HL-60/S4 treated with phorbol 12-myristate 13-acetate at 8.2 ng/mL for 4 days and 3 days (cell line): ENCODE results near the gene ZNF581.

Source experiments
- in situ Hi-C: fragments of 300-500 bp; cut with MboI; formaldehyde crosslinking; loops from 2 replicates; pipeline ENCODE4 v1.15.0; 2022; ENCODE audit warnings: low sequenced_read_pairs

Gene ZNF581

GRCh38 chr19:55646889-55647731 is 3.7 kb downstream of the ZNF581 start:
- in situ Hi-C loops = no loop called here

- in situ Hi-C loops = no loop called here
Measured at GRCh38 chr19:55647732-55648584, 4.5 kb downstream of the ZNF581 start, which contains the start of gene CCDC106. Gene CCDC106, plus strand, starts transcription at chr19:55648212. Its CDS starts 835 bp downstream, at chr19:55649047.

- in situ Hi-C loops = no loop called here
Measured at GRCh38 chr19:55648585-55649267, 5.3 kb downstream of the ZNF581 start.

- in situ Hi-C loops = no loop called here
Measured at GRCh38 chr19:55649268-55650125, 6.0 kb downstream of the ZNF581 start.

- in situ Hi-C loops = no loop called here
Measured at GRCh38 chr19:55650126-55650557, 6.7 kb downstream of the ZNF581 start.

GRCh38 chr19:55650602-55651230 is 7.3 kb downstream of the ZNF581 start:
- in situ Hi-C loops = no loop called here

- in situ Hi-C loops = no loop called here
Measured at GRCh38 chr19:55651236-55651635, 7.8 kb downstream of the ZNF581 start.

- in situ Hi-C loops = no loop called here
Measured at GRCh38 chr19:55652311-55653128, 9.1 kb downstream of the ZNF581 start.

- in situ Hi-C loops = no loop called here
Measured at GRCh38 chr19:55653651-55654322, 10.3 kb downstream of the ZNF581 start.

- in situ Hi-C loops = no loop called here
Measured at GRCh38 chr19:55654323-55654867, 10.9 kb downstream of the ZNF581 start.

- in situ Hi-C loops = no loop called here
Measured at GRCh38 chr19:55654868-55655647, 11.6 kb downstream of the ZNF581 start, which contains the start of gene U2AF2. Gene U2AF2, plus strand, starts transcription at chr19:55655035. Its CDS starts 70 bp downstream, at chr19:55655105.

- in situ Hi-C loops = no loop called here
Measured at GRCh38 chr19:55655648-55656040, 12.2 kb downstream of the ZNF581 start.

GRCh38 chr19:55656552-55656951 is 13.1 kb downstream of the ZNF581 start:
- in situ Hi-C loops = no loop called here

GRCh38 chr19:55656988-55657747 is 13.7 kb downstream of the ZNF581 start:
- in situ Hi-C loops = no loop called here

GRCh38 chr19:55658846-55659459 is 15.5 kb downstream of the ZNF581 start:
- in situ Hi-C loops = no loop called here

- in situ Hi-C loops = no loop called here
Measured at GRCh38 chr19:55659822-55660221, 16.4 kb downstream of the ZNF581 start.
